Tibial nerve (tissue), 4 donors: ENCODE data around the gene LRRC70.

Experiments used
- EP300 ChIP-seq, 2 donors: sonication (generic); formaldehyde crosslinking; IDR thresholded peaks; one replicate each; pipeline ENCODE4 v1.6.1; 2017; ENCODE audit warnings: antibody characterized with exemption in 2 of 2, mild to moderate bottlenecking in 1 of 2
- POLR2A ChIP-seq, 2 donors: fragments of 450-650 bp; IDR thresholded peaks; one replicate each; pipeline ENCODE4 v1.6.1; 2017; ENCODE audit warnings: antibody characterized with exemption in 2 of 2, mild to moderate bottlenecking in 2 of 2, moderate library complexity in 2 of 2
- TF ChIP-seq, protein P1 (sequence below), 5 experiments: fragments of 200-600 bp in 3 of 5; fragments of 450-650 bp in 2 of 5; sonication (generic) in 3 of 5; IDR thresholded peaks; one replicate each; pipeline ENCODE4 v1.5.1; 2016 to 2019; ENCODE audit warnings: antibody characterized with exemption in 5 of 5, mild to moderate bottlenecking in 3 of 5, moderate library complexity in 2 of 5

DNA sequence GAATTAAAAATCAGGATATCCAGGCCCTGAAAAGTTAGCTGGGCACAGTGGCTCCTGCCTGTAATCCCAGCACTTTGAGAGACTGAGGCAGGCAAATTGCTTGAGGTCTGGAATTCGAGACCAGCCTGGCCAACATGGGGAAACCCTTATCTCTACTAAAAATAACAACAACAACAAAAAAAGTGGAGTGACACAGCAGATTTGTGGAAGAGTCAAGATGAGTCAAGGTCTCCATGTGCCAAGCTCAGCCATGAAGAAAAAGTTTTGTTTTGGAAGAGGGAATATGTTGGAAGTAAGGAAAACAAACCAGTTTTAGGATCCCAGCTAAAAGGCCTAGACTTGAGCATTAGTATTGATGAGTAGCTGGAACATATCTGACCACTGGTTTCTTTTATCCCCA is 14.7 kb downstream of the LRRC70 start:
- TF ChIP-seq, protein P1, sequence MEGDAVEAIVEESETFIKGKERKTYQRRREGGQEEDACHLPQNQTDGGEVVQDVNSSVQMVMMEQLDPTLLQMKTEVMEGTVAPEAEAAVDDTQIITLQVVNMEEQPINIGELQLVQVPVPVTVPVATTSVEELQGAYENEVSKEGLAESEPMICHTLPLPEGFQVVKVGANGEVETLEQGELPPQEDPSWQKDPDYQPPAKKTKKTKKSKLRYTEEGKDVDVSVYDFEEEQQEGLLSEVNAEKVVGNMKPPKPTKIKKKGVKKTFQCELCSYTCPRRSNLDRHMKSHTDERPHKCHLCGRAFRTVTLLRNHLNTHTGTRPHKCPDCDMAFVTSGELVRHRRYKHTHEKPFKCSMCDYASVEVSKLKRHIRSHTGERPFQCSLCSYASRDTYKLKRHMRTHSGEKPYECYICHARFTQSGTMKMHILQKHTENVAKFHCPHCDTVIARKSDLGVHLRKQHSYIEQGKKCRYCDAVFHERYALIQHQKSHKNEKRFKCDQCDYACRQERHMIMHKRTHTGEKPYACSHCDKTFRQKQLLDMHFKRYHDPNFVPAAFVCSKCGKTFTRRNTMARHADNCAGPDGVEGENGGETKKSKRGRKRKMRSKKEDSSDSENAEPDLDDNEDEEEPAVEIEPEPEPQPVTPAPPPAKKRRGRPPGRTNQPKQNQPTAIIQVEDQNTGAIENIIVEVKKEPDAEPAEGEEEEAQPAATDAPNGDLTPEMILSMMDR (IDR thresholded peaks at IDR 0.05), result no peak
- no peak for TF ChIP-seq POLR2A (IDR thresholded peaks at IDR 0.05)
- TF ChIP-seq EP300 (IDR thresholded peaks at IDR 0.05), result no peak
